OCI-LY7 (cell line): ENCODE data around the gene VPS13C.

Source experiments
- EZH2phosphoT487 ChIP-seq: fragments of 200-600 bp; sonication (generic); IDR thresholded peaks from 2 replicates; pipeline ENCODE4 v1.6.1; 2018; ENCODE audit warnings: low read depth, borderline replicate concordance, mild to moderate bottlenecking, mixed run types, antibody characterized with exemption, low read length, moderate library complexity, mixed read lengths
- TF ChIP-seq, protein P1 (sequence below): fragments of 200-600 bp; sonication (generic); conservative IDR thresholded peaks from 2 replicates; pipeline ENCODE4 v1.5.1; 2014; ENCODE audit warnings: mild to moderate bottlenecking, antibody characterized with exemption, low read length, moderate library complexity, mixed read lengths

DNA sequence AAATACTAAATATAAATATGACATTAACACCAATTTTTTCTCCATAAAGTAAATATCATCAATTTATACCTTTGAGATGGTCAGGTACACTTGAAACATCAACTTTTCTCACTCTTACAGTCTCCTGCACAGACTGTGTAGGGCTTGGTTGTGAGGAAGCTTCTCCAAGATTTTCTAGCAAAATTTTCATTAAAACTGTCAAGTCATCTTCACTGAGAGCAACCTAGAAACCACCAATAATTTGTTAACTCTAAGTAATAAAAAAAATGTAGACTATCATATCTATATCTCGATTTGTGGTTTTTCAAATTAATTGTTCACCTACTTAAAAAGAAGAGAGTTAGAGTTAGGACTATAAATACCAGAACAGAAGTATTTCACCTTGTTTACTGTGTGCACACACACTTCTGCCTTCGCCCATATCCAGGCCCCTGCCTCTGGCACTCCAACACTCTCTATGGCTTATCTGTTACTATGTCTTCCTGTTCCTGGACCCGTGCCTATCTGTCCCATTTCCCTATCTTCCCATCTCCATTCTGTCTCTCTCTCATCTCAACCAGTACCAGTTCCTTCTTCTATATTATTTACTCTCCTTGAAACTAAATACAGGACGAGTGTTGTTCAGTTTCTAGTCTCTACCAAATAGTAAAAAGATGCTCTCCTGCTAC lies 123.6 kb downstream of the VPS13C start:
- TF ChIP-seq, protein P1, sequence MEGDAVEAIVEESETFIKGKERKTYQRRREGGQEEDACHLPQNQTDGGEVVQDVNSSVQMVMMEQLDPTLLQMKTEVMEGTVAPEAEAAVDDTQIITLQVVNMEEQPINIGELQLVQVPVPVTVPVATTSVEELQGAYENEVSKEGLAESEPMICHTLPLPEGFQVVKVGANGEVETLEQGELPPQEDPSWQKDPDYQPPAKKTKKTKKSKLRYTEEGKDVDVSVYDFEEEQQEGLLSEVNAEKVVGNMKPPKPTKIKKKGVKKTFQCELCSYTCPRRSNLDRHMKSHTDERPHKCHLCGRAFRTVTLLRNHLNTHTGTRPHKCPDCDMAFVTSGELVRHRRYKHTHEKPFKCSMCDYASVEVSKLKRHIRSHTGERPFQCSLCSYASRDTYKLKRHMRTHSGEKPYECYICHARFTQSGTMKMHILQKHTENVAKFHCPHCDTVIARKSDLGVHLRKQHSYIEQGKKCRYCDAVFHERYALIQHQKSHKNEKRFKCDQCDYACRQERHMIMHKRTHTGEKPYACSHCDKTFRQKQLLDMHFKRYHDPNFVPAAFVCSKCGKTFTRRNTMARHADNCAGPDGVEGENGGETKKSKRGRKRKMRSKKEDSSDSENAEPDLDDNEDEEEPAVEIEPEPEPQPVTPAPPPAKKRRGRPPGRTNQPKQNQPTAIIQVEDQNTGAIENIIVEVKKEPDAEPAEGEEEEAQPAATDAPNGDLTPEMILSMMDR: no peak
- TF ChIP-seq EZH2phosphoT487: no peak
